Mucosa of gallbladder (tissue), 1 donor: ENCODE results near the gene GSTT4. TPM values are rescaled to one million over a fixed set of nuclear protein-coding genes. Genes with fewer than 3 reads are reported as not detected.
"Not testable (repeated sequence)": the region's sequence is repeated elsewhere in the genome, so short reads cannot be mapped to it uniquely, and the experiment has no call there.

Experiments used
- DNase-seq: peaks from one replicate; pipeline ENCODE4 v3.0.0-alpha.2; 2020; ENCODE audit warnings: low spot score
- total RNA-seq: library from RNA; stranded (reverse); gene quantifications from one replicate; pipeline ENCODE4 v1.2.1, GENCODE V29; 2021
- donor health status: DM: no; HTN: no; CAD: no.

Gene GSTT4
- not detected for total RNA-seq

DNA sequence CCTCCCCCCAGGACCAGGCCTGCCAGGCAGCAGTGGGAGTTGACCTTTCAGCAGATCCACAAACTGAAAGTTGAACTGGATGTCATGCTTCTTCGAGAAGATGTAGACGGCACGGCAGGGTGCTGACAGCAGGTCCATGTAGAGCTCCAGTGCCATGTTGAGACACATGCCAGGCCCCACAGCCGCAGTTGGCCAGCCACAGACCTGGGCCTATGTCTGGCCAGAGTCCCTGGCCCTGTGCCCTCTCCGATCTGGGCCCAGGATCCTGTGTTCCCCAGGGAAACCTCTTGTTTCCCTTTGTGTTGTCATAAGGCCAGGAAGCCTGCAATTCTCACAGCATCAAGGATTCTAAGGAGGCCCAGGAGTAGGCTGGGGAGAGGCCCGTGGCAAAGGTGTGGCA lies at the start of gene GSTT4:
Gene GSTT4, minus strand, starts transcription at position 253 of the 400 bp plus-strand sequence. Its CDS starts 97 bp downstream, at position 156.
- DNase-seq = no peak

DNA sequence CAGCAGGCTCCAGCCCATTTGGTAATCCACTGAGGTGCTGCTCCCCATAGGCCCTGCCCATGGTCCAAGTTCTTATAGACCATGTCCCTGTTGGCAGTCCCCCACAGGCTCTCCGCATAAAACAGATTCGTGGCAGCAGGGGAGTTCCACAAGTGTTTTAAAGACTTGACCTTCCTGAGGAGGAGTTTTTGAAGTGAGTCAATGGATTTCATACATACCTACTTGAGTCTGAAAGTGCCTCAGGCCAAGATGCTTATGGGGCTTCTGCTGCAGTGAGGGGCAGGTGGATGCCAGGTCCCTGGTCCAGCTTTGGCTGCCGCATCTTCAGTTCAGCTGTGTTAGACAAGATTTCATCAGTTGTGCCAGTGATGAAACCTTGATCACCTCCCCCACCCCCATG lies 49.1 kb upstream of the GSTT4 start:
- no peak for DNase-seq

DNA sequence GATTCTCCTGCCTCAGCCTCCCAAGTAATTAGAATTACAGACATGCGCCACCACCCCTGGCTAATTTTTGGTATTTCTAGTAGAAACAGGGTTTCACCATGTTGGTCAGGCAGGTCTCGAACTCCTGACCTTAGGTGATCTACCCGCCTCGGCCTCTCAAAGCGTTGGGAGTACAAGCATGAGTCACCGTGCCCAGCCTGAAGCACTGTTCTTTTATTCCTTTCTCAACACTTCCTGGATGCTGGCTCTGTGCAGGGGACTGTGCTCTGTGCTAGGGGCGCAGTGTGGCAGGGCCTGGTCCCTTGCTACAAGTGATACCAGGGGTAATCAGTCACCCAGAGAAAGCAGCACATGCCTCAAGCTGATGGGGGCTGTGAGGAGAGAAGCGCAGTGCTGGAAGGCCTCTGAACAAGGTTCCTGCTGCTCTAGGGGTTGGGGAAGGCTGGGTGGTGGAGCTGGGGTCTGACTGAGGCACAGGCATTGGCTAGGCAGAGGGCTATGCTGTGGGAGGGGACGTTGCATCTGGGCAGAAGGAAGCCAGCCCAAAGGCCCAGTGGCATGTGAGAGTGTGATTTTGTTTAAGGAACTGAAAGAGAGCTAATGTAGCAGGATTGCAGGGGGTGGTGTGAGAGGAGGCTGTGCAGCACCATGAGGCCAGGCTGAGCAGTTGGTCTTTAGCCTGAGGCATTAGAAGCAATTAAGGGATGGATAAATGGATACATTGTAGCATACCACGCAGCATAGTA lies 48.4 kb upstream of the GSTT4 start:
- DNase-seq = no peak

DNA sequence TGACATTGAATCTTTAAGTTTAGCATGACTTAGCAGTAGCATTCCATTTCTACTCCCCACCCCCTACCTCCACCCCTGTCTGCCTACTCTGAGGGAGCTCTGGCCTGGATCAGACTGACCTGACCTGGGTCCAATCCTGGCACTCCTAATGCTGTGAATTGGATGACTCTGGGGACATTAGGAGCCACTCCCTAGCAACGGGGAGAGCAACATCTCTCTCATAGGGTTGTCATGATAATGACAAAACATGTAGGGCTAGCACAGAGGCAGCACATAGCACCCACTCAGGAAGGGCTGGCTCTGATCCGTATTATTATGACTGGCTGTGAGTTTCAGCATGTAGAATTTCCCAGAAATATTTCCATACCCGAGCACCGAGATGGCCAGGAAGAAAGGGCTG lies 46.3 kb upstream of the GSTT4 start:
- DNase-seq = no peak

DNA sequence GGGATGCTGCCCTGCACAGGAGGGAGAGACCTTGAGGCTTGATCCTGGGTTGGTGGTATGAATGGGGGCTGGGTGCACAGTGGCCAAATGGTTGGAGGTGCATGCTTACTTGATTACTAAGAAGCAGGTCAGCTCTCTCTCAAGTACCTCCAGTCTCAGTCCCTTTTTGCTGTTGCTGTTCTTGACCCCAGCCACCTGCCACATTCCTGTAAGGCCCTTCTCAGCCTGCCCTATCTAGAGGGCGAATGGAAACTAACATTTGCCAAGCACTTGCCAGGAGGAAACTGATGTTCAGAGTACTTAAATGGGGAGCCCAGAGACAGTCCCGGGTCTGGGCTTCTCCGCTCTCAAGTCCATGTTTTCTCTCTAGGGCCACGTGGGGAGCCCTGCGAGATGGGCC lies 45.8 kb upstream of the GSTT4 start:
- no peak for DNase-seq

DNA sequence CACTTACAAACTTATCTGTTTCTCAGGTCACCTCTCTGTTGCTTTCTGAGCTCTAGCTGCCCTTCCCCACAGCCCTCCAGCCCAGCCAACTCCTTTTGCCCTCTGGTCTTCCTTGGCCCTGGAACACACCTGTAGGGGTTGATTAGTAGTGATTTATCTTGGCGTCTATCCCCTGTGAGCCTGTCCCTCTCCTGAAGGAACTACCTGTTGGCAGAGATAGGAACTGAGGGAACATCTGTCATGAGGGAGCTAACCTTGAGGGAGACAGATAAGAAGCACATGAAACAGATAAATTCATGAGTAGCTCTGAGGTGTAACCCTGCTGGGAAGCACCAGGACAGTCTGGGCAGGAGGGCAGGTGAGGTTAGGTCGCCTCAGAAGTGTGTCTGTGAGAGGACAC lies 44.7 kb upstream of the GSTT4 start:
- no peak for DNase-seq

DNA sequence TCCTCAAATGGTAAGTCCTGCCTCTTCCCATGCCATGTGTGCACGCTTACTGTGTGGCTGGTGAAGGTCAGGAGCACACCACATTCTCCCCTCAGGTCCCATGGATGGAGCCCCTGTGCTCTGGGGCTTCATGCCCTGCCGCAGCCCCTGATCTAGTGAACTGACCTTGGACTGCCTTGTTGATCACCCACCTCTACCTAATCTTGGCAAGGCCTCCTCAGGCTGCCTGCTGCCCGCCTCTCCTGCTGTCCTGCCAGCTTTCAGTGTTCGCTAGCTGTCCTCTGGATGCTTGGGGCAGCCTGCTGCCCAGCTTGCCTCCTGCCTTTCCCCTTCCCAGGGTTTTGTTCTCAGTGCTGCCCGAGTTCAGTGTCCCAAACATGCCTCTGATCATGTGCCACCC lies 44.0 kb upstream of the GSTT4 start:
- DNase-seq = no peak

DNA sequence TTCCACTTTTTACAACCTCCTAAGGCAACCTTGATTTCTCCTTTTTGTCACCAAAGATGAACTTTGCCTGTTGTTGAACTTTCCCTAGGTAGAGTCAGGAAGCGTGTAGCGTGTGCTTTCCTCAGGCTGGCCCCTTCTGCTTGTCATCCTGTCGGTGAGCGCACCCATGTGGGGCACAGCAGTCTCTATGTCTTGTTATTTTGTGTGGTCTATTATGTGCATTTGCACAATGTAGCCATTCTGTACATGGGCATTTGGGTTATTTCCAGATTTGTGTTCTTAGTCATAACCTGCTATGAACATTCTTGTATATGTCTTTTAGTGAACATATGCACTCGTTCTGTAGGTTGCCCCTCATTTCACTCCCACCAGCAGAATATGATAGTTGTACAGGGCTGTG lies 40.8 kb upstream of the GSTT4 start:
- DNase-seq = no peak

DNA sequence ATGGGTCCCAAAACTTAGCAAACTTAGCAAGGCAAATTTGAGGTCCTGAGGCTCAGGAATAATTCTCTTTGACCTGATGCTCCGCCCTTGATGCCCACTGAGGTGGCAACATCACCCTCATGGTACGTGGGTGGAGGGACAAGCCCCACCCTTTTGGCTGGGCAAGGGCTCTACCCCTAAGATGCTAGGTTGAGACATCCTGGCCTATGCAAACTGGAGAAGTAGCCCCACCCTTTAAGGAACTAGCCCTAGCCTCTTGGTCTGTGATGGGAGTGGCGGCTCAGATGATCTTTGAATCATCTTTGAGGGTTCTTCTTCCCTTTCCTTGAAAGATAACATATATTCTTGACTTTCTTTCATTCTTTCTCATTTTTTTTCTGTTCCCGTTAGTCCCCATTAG lies 38.7 kb upstream of the GSTT4 start:
- DNase-seq = no peak

DNA sequence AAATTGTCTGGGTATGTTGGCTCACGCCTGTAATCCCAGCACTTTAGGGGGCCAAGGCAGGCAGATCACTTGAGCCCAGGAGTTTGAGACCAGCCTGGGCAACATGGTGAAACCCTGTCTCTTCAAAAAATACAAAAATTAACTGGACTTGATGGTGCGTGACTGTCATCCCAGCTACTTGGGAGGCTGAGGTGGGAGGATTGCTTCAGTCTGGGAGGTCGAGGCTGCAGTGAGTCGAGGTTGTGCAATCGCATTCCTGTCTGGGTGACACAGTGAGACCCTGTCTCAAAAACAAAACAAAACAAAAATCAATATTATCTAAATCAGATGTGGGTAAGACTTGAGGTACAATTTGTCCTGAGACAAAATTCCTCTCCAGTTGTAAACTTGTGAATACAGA lies 38.2 kb upstream of the GSTT4 start:
- not testable (repeated sequence) for DNase-seq

DNA sequence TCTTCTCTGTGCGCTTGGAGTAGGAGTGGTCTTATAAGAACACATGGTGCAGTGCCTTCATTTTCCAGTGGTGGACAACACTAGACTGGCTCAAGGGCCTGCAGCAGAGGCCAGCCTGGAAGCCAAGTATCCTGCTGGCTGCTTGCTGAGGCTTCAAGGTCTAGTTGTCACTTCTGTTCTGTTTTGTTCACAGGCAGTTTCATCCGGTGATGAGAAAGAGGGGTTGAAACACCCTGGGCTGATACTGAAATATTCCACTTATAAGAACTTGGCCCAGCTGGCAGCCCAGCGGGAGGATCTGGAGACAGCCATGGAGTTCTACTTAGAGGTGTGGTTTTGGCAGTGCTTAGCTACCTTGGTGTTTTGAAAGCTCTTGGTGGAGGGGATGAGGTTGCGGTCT lies 35.7 kb upstream of the GSTT4 start:
- DNase-seq = no peak

DNA sequence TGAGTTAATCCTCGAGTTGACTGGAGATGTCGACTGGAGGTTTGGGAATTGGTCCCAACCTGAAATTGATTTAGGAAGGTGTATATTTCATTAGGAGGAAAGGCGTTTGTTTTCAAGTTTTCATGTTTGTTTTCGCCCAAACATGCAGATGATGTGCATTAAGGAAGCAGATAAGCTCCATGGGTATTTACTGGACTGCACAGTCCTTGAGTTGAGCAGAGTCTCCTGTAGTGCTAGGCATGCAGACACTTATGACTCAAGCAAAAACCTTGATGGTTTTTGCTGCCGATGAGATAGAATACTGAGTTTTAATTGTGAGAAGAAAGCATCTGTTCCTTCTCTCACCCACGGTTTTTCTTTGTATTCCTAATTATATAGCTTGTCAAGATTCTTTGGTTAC lies 33.8 kb upstream of the GSTT4 start:
- no peak for DNase-seq

DNA sequence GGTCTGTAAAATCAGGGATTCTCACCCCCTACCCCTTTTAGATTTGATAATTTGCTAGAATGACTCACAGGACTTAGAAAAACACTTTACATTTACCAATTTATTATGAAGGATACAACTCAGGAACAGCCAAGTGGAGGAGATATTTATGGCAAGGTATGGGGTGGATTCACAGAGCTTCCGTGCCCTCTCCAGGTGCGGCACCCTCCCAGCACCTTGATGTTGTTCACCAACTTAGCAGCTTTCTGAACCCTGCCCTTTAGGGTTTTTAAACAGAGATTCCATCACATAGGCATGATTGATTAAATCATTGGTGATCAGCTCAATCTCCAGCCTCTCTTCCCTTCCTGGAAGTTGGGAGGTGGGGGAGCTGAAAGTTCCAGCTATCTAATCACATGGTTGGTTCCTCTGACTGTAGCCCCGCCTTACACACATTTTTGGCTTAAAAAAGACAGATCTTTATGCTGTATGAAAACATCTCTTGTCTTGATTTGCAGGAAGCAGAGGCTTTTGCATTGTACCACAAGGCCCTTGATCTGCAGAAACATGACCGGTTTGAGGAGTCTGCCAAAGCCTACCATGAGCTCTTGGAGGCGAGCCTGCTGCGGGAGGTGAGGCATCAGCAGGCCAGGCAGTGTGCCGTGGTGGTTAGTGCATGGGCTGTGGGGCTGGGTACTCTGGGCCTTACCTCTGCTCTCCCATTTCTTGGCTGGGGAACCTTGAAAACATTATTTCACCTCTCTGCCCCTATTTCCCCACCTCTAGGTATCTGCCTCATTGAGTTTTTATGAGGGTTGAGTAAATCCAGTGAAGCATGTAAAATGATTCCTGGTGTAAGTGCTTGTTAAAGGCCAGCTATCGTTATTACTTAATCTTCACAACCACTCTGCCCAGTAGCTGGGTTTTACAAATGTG lies 32.9 kb upstream of the GSTT4 start:
- DNase-seq = no peak

DNA sequence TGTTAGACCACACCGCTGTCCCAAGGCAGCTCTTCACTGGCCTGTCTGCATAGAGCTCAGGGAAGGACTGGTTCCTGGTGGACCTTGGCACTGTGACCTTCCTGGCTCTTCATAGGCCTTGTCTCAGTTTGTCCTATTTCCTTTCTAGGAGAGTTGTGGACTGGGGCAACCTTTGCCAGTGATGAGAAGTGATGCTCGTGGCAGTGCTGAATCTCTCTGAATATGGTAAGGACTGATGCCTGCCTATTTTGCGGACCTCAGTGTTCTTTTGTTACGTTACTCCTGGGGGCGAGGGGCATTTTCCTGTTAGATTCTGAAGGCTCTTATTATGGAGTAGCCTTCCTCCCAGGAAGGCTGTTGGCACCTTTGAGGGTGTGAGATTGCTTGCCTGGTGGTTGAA lies 30.0 kb upstream of the GSTT4 start:
- DNase-seq = no peak

DNA sequence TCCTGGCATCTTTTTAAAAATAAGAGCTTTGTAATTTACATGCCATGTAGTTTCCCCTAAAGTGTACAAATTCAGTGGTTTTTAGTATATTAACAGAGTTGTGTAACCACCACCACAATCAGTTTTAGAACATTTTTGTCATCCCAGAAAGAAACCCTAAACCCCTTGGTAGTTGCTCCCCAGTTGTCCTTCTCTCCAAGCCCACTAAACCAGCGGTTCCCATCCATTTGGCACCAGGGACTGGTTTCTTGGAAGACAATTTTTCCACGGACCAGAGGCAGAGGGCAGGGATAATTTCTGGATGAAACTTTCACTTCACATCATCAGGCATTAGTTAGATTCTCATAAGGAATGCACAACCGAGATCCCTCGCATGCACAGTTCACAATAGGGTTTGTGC lies 28.5 kb upstream of the GSTT4 start:
- DNase-seq = no peak

DNA sequence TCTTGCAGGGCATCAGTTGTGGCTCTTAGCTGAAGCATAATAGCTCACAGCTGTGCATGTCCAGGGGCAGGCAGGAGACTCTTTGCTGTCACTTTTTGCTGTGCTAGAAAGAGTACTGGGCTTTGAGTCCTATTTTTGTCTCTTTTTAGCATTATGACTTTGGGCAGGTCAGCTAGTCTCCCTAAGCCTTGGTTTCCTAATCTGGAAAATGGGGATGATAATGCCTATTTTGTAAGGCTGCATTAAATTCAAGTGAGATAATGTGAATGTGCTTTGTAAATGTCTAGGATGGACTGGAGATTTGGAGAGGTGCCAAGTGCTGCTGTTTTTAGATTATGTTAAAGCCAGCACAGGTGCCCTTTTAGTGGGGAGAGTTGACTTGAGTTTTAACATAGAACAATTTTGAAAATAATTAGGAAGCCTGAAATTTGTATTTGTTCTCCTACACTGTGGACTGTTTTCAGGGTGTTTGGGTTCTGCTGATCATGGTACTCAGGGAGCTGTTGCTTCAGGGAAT lies 25.0 kb upstream of the GSTT4 start:
- DNase-seq = no peak

DNA sequence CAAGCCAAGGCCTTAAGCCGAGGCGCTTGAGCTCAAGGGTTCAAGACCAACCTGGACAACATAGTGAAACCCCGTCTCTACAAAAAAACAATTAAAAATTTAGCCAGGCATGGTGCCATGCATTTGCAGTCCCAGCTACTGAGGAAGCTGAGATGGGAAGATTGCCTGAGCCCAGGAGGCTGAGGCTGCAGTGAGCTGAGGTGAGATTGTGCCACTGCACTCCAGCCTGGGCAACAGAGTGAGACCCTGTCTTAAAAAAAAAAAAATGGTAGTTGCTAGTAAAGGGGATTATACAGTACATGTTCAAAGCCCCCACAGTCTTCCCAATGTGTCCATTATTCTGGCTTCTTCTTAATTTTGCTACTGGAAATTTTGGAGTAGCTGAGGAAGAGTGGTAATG lies 24.1 kb upstream of the GSTT4 start:
- no peak for DNase-seq

DNA sequence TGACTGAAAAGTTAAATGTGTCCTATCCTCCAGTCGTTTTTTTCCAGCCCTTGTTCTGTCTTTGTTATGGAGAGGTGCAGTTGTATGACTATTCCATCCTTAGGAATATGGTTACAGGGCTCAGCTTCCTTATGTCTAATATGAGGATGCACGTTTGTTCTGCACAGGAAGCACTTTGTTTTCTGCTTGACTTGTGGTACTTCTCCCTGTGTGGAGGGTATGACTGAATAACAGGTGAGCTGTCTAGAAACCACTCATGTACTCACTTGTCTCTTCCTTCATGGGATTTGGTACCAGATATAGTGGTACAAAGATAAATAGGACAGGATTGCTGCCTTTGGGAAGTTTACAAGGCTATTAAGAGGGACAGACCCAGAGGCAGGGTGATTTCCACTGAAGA lies 23.3 kb upstream of the GSTT4 start:
- no peak for DNase-seq

DNA sequence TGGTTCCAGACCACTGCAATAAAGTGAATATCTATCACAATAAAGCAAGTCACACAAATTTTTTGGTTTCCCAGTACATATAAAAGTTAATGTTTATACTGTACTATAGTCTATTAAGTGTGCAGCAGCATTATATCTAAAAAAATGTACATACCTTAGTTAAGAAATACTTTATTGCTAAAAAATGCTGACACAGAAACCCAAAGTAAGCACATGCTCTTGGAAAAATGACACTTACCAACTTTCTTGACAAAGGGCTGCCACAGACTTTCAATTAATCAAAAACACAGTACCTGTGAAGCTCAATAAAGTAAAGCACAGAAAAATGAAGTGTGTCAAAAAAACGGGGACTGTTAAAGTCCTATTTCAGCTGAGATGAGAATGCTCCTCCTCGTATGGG lies 22.7 kb upstream of the GSTT4 start:
- no peak for DNase-seq

DNA sequence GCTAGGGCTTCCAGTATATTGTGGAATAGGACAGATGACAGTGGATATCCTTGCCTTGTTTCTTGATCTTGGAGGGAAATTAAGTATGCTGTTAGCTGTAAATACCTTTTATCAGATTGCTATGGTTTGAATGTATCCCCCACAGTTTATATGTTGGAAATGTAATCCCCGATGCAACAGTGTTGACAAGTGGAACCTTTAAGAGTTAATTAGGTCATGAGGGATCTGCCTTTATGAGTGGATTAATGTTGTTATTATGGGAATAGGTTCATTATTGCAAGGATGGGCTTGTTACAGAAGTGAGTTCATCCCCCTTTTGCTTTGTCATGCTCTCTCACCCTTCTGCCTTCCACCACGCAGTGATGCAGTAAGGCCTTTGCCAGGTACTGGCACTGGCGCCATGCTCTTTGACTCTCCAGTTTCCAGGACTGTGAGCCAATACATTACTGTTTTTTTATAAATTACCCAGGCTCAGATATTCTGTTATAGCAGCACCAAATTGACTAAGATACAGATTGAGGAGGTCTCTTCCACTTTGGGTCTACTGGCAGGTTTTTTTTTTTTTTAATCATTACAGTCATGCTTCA lies 22.2 kb upstream of the GSTT4 start:
- no peak for DNase-seq

DNA sequence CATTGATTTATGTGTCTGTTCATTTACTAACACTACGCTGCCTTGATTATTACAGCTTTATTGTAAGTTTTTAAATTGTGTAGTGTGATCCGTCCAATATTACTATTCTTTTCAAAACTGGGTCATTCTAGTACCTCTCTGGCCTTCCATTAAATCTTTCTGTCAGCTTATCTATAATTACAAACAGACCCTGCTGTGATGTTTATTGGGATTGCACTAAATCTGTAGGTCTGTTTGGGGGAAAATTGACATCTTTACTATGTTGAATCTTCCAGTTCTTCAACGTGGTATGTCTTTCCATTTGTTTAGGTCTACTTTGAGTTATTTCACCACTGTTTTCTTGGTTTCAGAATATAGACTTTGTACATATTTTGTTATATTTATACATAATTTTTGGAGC lies 21.5 kb upstream of the GSTT4 start:
- DNase-seq = no peak

DNA sequence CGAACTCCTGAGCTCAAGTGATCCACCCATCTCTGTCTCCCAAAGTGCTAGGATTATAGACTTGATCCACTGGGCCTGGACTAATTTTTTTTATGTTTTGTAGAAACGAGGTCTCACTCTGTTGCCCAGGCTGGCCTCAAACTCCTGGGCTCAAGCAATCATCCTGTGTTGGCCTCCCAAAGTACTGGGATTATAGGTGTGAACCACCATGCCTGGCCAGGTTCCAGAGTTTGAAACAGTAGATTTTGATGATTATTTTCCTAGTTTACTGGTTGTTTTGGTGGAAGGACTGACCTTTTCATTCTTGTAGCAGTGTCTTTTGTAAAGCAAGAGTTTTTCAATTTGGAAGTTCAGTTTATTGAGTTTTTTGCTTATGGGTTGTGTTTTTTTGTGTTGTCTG lies 20.8 kb upstream of the GSTT4 start:
- DNase-seq = no peak

DNA sequence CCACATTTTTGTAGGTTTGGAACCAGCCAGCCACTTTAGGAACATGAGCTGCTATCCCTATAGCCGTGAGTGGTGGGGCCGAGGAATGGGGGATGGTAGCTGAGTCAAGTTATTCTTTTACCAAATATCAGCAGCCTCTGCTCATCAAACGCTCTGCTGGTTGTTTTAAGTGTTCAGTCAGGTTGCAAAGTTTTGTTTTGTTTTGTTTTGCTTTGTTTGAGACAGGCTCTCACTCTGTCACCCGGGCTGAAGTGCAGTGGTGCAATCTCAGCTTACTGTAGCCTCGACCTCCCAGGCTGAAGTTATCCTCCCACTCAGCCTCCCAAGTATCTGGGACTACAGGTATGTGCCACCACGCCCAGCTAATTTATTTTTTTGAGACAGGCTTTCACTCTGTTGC lies 20.2 kb upstream of the GSTT4 start:
- DNase-seq = no peak
